Neural progenitor cell (in vitro differentiated cells): ENCODE data around the gene C22orf23. TPM values are rescaled to one million over a fixed set of nuclear protein-coding genes. Genes with fewer than 3 reads are reported as not detected.

Source experiments
- DNase-seq: peaks from one replicate; pipeline ENCODE4 v3.0.0-alpha.2; 2016; ENCODE audit warnings: low spot score
- H2AFZ ChIP-seq: fragments of 200-600 bp; sonication (generic); replicated peaks from 2 replicates; pipeline ENCODE4 v1.6.1; 2016; ENCODE audit warnings: antibody characterized with exemption
- H3F3A ChIP-seq: fragments of 200-600 bp; sonication (generic); 2 replicates; pipeline ENCODE4 v1.6.1; 2016; ENCODE audit warnings: antibody characterized with exemption, low read depth
- H3K27ac ChIP-seq: fragments of 200-600 bp; sonication (generic); 2 replicates; pipeline ENCODE4 v1.5.1; 2016; ENCODE audit warnings: mild to moderate bottlenecking
- H3K27me3 ChIP-seq: fragments of 200-600 bp; sonication (generic); 2 replicates; pipeline ENCODE4 v1.6.1; 2016; ENCODE audit warnings: mild to moderate bottlenecking, moderate library complexity
- H3K36me3 ChIP-seq: fragments of 200-600 bp; sonication (generic); 2 replicates; pipeline ENCODE4 v1.5.1; 2016
- H3K4me1 ChIP-seq: fragments of 200-600 bp; sonication (generic); 2 replicates; pipeline ENCODE4 v1.6.1; 2016; ENCODE audit warnings: mixed run types
- H3K4me2 ChIP-seq: fragments of 200-600 bp; sonication (generic); 2 replicates; pipeline ENCODE4 v1.6.1; 2016
- H3K4me3 ChIP-seq: fragments of 200-600 bp; sonication (generic); 2 replicates; pipeline ENCODE4 v1.5.1; 2016
- H3K79me2 ChIP-seq: fragments of 200-600 bp; sonication (generic); 2 replicates; pipeline ENCODE4 v1.6.1; 2016; ENCODE audit warnings: low read depth
- H3K9ac ChIP-seq: fragments of 200-600 bp; sonication (generic); 2 replicates; pipeline ENCODE4 v1.6.1; 2016
- H3K9me3 ChIP-seq: fragments of 200-600 bp; sonication (generic); 2 replicates; pipeline ENCODE4 v1.5.1; 2016; ENCODE audit warnings: low read depth
- H4K20me1 ChIP-seq: fragments of 200-600 bp; sonication (generic); 2 replicates; pipeline ENCODE4 v1.6.1; 2016; ENCODE audit warnings: low read depth
- H3K27ac Mint-ChIP-seq: 3 replicates; pipeline ENCODE4 v1.8.0; 2021; ENCODE audit warnings: mixed read lengths
- H3K27me3 Mint-ChIP-seq: 2 replicates; pipeline ENCODE4 v1.8.0; 2022; ENCODE audit warnings: low read depth, mild to moderate bottlenecking, inconsistent platforms, moderate library complexity, mixed read lengths; ENCODE audit not compliant: insufficient read depth
- H3K36me3 Mint-ChIP-seq: 3 replicates; pipeline ENCODE4 v1.8.0; 2021; ENCODE audit warnings: mixed read lengths
- H3K4me1 Mint-ChIP-seq: 3 replicates; pipeline ENCODE4 v1.8.0; 2021; ENCODE audit warnings: mixed read lengths
- H3K4me3 Mint-ChIP-seq: 3 replicates; pipeline ENCODE4 v1.8.0; 2021; ENCODE audit warnings: mild to moderate bottlenecking, moderate library complexity, mixed read lengths
- H3K9me3 Mint-ChIP-seq: 3 replicates; pipeline ENCODE4 v1.8.0; 2020; ENCODE audit warnings: mixed read lengths
- CTCF ChIP-seq: fragments of 200-600 bp; sonication (generic); IDR thresholded peaks from 2 replicates; pipeline ENCODE4 v1.5.1; 2017; ENCODE audit warnings: antibody characterized with exemption, mild to moderate bottlenecking
- EZH2 ChIP-seq: fragments of 200-600 bp; sonication (generic); IDR thresholded peaks from 2 replicates; pipeline ENCODE4 v1.6.1; 2017; ENCODE audit warnings: antibody characterized with exemption, mild to moderate bottlenecking, moderate library complexity
- EZH2phosphoT487 ChIP-seq: fragments of 200-600 bp; sonication (generic); IDR thresholded peaks from 2 replicates; pipeline ENCODE4 v1.6.1; 2017; ENCODE audit warnings: antibody characterized with exemption
- total RNA-seq: library from RNA; depleted of rRNA; stranded (reverse); fragments of >200 nt; gene quantifications from 2 replicates; pipeline ENCODE4 v1.2.3, GENCODE V29; 2015; ENCODE audit warnings: low replicate concordance

Gene C22orf23
- total RNA-seq, 1 donor from 2014 or later = 0.26 TPM

DNA sequence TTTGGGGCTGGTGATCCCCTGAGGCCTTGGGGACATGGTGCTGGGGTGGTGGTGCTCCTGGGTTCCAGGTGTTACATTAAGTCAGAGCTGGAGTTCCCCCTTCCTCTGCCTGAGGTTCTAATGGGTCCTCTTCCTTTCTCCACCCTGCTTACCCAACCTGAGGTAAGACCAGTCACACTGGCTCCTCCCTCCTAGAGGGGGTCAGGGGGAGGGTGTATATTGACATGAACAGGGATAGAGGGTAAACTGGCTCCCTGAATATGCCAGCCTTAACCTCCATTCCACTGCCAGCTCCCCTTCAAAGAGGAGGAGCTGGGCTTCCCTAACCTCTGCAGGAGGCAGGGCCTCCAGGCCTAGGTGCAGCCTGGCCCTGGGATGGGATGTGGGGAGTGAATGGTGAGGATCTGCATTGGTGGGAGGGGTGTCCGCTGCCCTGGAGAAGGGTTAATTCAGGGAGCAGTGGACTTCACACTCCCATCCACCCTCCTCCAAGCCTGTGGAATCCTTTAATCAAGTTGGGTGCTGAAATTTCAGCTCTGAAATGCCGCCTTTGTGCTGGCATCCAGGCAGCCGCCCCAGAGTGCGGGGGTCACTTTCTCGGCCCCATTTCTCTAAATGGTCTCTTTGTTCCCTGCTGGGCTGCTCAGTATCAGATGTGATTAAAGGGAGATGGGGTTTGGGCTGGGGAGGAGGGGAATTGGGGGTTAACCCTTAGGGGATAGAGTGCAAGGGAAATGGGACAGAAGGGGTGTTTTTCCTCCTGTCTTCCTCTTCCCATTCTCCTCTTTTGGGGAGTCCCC is 15.3 kb upstream of the C22orf23 start:
- H3K36me3 ChIP-seq = no peaks in the 10 kb centered on the region
- H3K9me3 ChIP-seq = no peaks in the 10 kb centered on the region
- peak overlapping the region; percentile 49 for H3K27ac ChIP-seq
- no peak overlapping the region for H3K9ac ChIP-seq
- Mint-ChIP-seq H3K27ac (no peak overlapping the region), H3K9me3 (no peaks in the 10 kb centered on the region), H3K4me3 (no peak overlapping the region), H3K36me3 (peaks cover 16% of the 10 kb centered on the region), H3K27me3 (peaks cover 2% of the 10 kb centered on the region), H3K4me1 (peaks cover 30% of the 10 kb centered on the region)
- H3K4me1 ChIP-seq = peaks cover 38% of the 10 kb centered on the region
- H4K20me1 ChIP-seq = peaks cover 12% of the 10 kb centered on the region
- peaks cover 9% of the 10 kb centered on the region for H3K79me2 ChIP-seq
- no peak overlapping the region for H2AFZ ChIP-seq
- no peak for DNase-seq
- TF ChIP-seq EZH2 (no peak), EZH2phosphoT487 (no peak), CTCF (no peak)
- no peak overlapping the region for H3K4me3 ChIP-seq
- H3K27me3 ChIP-seq = no peaks in the 10 kb centered on the region
- H3K4me2 ChIP-seq = peak overlapping the region; percentile 48
- H3F3A ChIP-seq = peaks cover 58% of the 10 kb centered on the region

GRCh38 chr22:37967637-37968451 is 14.4 kb upstream of the C22orf23 start:
- H3K4me1 Mint-ChIP-seq = peaks cover 30% of the 10 kb centered on the region

DNA sequence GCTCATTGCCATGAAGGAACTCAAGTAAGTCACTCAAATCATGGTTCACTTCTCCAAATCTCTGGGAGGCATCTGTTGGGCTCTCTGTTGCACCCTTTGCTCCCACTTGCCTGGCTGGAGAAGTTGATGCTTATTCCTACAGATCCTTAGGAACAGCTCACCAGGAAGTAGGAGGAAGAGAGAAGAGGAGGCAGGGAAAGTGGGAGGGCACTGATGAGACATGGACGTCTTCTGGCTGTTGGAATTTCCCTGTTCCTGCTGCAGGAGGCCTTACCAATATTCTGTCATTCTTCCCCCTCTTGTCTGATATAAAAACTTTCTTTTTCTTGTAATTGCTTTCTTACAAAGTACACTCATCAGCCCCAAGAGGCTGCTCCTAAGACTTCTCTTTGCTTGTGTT is 13.7 kb upstream of the C22orf23 start:
- Histone ChIP-seq H3K4me3 (no peak overlapping the region), H2AFZ (no peak overlapping the region), H3K4me1 (peaks cover 32% of the 10 kb centered on the region), H3K27ac (peak overlapping the region; percentile 0), H3K4me2 (peak overlapping the region; percentile 48), H3K36me3 (no peaks in the 10 kb centered on the region), H3K27me3 (no peaks in the 10 kb centered on the region), H4K20me1 (peaks cover 12% of the 10 kb centered on the region), H3K9ac (no peak overlapping the region), H3F3A (peaks cover 55% of the 10 kb centered on the region), H3K79me2 (peaks cover 9% of the 10 kb centered on the region), H3K9me3 (no peaks in the 10 kb centered on the region)
- H3K27ac Mint-ChIP-seq = peak overlapping the region; percentile 72
- H3K9me3 Mint-ChIP-seq = no peaks in the 10 kb centered on the region
- H3K27me3 Mint-ChIP-seq = no peaks in the 10 kb centered on the region
- peak overlapping the region; percentile 12 for H3K4me3 Mint-ChIP-seq
- H3K36me3 Mint-ChIP-seq = peaks cover 18% of the 10 kb centered on the region
- H3K4me1 Mint-ChIP-seq = peaks cover 27% of the 10 kb centered on the region
- DNase-seq = no peak
- TF ChIP-seq EZH2phosphoT487 (no peak), EZH2 (no peak), CTCF (no peak)

More at GRCh38 chr22:37967637-37968451, 14.4 kb upstream of the C22orf23 start:
- H4K20me1 ChIP-seq = peaks cover 12% of the 10 kb centered on the region
- no peak overlapping the region for H2AFZ ChIP-seq
- Mint-ChIP-seq H3K27me3 (no peaks in the 10 kb centered on the region), H3K36me3 (peaks cover 16% of the 10 kb centered on the region), H3K9me3 (no peaks in the 10 kb centered on the region), H3K27ac (peak overlapping the region; percentile 72), H3K4me3 (peak overlapping the region; percentile 12)
- peak overlapping the region; percentile 48 for H3K4me2 ChIP-seq
- TF ChIP-seq EZH2 (no peak), CTCF (no peak), EZH2phosphoT487 (no peak)
- H3F3A ChIP-seq = peaks cover 58% of the 10 kb centered on the region
- H3K9ac ChIP-seq = no peak overlapping the region
- peak overlapping the region; percentile 49 for H3K27ac ChIP-seq
- peaks cover 38% of the 10 kb centered on the region for H3K4me1 ChIP-seq
- H3K36me3 ChIP-seq = no peaks in the 10 kb centered on the region
- H3K27me3 ChIP-seq = no peaks in the 10 kb centered on the region
- no peak overlapping the region for H3K4me3 ChIP-seq
- DNase-seq = peak; percentile 68
- H3K79me2 ChIP-seq = peaks cover 9% of the 10 kb centered on the region
- H3K9me3 ChIP-seq = no peaks in the 10 kb centered on the region
